HG02885 (cell line): Measurements from ENCODE around the gene SCARB2.

Experiments
- ATAC-seq: cut with Tn5 transposase; IDR thresholded peaks from one replicate; pipeline ENCODE4 v1.9.1; 2021; ENCODE audit warnings: mild to moderate bottlenecking; ENCODE audit not compliant: unreplicated experiment, poor library complexity

SCARB2 gene

DNA sequence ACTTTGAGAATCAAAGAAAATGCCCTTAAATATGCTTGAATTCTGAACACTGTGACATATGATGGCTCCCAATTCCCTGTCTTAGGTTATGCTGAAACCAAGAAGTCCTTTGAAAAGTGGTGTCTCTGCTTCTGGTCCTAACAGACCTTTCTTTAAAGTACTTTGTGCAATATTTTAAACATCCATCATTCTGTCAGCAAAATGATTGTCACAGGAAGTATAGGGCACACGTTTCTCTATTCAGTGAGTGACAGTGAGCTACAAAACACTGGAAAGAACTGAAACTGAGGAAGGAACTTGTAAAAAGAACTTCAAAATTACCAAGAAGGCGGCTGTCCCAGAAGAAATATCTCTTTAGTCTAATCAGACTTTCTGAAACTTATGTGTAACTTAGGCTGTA lies 53.3 kb downstream of the SCARB2 start:
- ATAC-seq = no peak

GRCh38 chr4:76156635-76157034 lies 57.0 kb downstream of the SCARB2 start:
- ATAC-seq = no peak

DNA sequence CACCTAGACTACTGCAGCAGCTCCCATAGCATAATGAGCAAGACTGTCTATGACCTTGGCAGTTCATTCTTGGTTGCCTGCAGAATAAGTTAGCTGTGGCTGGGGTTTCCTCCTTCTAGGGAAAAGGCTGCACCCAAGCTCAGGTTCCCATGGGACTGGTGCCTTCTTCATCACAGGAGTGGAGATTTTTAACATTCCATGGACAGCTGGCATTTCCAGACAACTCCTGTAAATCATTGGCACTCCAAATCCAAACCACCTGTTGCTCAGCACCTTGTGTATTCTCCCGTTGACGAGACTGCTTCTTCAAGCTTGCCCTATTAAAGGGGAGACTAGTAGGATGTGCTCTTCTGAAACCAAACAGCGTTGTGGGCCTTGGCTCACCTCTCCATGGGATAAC lies 57.6 kb downstream of the SCARB2 start:
- ATAC-seq = no peak

- no peak for ATAC-seq
Observed at GRCh38 chr4:76153356-76153755, 60.3 kb downstream of the SCARB2 start.

DNA sequence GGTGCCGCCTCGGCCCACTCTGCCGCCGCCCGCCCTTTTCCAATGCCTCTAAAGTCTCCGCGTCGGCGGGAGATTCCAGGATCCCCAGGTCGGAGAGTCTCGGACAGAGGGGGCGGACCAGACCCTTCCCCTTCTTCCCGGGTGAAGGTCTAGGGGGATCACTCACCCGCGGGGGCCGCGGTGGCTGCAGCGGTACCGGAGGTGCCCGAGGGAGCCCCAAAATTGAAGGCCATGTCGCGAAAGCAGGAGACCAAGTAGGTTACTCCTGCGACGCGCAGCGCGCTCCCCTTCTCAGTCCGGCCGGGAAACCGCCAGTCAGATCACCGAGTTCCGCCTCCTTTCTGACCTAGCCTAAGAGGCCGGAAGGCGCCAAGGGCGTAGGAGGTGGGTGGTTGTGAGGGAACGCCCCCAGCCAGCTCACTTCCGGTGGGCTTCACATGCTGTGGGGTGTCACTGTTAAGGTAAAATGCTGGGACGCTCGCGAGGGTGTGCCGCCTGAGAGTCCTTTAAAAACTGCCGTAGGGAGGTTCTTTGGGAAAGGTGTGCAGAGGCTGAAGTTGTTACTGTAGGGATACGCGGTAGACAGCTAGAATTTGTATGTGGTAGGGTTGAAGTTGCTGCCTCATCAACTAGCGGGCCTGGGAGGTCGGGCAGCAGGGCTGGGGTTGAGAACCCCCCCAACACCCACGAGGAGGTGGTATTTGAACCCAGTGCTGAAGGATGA lies 65.3 kb downstream of the SCARB2 start, which contains the start of gene NUP54:
Gene NUP54 (minus strand): TSS at position 256 of the 724 bp plus-strand sequence. CDS start 23 bp downstream, at position 233.
- ATAC-seq = peak; percentile 99

- ATAC-seq = peak; percentile 42
Observed at GRCh38 chr4:76147454-76148141, 66.0 kb downstream of the SCARB2 start.

- ATAC-seq = no peak
Observed at GRCh38 chr4:76144546-76144945, 69.1 kb downstream of the SCARB2 start.

DNA sequence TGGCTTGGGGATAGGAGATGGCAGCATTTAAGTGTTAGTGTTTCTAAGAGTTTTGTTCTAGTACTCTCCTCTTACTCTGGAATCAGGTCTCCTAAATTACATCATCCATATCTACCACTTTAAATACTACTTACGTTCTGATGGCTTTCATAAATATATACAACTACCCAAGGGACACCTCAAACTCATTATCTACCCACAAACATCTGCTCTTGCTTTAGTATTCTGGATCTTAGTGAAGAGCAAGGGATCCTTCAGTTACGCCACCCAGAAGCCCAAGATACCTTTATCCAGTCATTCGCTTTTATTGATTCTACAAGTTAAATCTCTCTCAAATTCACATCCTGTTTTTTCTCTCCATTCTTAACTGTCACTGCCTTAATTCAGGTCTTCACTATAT lies 72.4 kb downstream of the SCARB2 start:
- no peak for ATAC-seq

- ATAC-seq = no peak
Observed at GRCh38 chr4:76127754-76128153, 85.9 kb downstream of the SCARB2 start.

GRCh38 chr4:76125816-76126215 lies 87.8 kb downstream of the SCARB2 start:
- no peak for ATAC-seq

GRCh38 chr4:76120199-76120598 lies 93.4 kb downstream of the SCARB2 start:
- no peak for ATAC-seq

DNA sequence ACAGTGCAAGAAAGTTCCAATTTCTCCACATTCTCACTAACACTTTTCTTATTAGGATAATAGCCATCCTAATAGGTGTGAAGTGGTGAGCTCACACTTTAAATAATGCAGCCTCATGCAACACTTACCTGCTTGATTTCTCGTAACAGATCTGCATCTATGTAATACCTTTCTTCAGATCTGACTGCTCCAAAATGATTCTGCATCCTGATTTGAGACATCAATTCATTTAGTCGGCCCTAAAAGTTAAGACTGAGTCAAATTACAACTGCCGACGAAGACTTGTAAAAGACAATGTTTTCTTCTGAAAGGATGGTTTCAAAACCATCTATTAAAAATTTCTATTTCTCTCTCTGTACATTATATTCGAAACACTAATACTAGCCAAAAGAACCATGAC lies 96.1 kb downstream of the SCARB2 start:
- no peak for ATAC-seq

- ATAC-seq = no peak
Observed at GRCh38 chr4:76116821-76117220, 96.8 kb downstream of the SCARB2 start.
